ENCODE measurements around the gene RPL3. TPM values are rescaled to one million over a fixed set of nuclear protein-coding genes. Genes with fewer than 3 reads are reported as not detected.
"Not testable (repeated sequence)": the region's sequence is repeated elsewhere in the genome, so short reads cannot be mapped to it uniquely, and the experiment has no call there.

RPL3 gene
- total RNA-seq, 1 donor from 2014 or later, result 1,634 TPM

GRCh38 chr22:39344046-39344390, 24.6 kb upstream of the RPL3 start:
- TF ChIP-seq CTCF (conservative IDR thresholded peaks at IDR 0.05; ENCODE audit: low read depth, low read length), result no peak
- H3K4me3 ChIP-seq (ENCODE audit: low read depth, low read length), result no peak overlapping the region
- no peak for DNase-seq (ENCODE audit: low read depth)

GRCh38 chr22:39343259-39344045, 24.0 kb upstream of the RPL3 start:
- peak; percentile 91 for TF ChIP-seq CTCF (conservative IDR thresholded peaks at IDR 0.05; ENCODE audit: low read depth, low read length)
- H3K4me3 ChIP-seq (ENCODE audit: low read depth, low read length), result no peak overlapping the region
- DNase-seq (ENCODE audit: low read depth), result no peak

GRCh38 chr22:39341179-39341578, 21.8 kb upstream of the RPL3 start:
- no peak for DNase-seq (ENCODE audit: low read depth)
- no peak for TF ChIP-seq CTCF (conservative IDR thresholded peaks at IDR 0.05; ENCODE audit: low read depth, low read length)

GRCh38 chr22:39339775-39340174, 20.4 kb upstream of the RPL3 start:
- not testable (repeated sequence) for DNase-seq (ENCODE audit: low read depth); H3K4me3 ChIP-seq (ENCODE audit: low read depth, low read length)

More at GRCh38 chr22:39341179-39341578, 21.8 kb upstream of the RPL3 start:
- H3K4me3 ChIP-seq (ENCODE audit: low read depth, low read length), result no peak overlapping the region

GRCh38 chr22:39336411-39336810, 17.0 kb upstream of the RPL3 start:
- no peak for DNase-seq (ENCODE audit: low read depth)
- no peak for TF ChIP-seq CTCF (conservative IDR thresholded peaks at IDR 0.05; ENCODE audit: low read depth, low read length)
- H3K4me3 ChIP-seq (ENCODE audit: low read depth, low read length), result no peak overlapping the region

GRCh38 chr22:39332441-39333064, 13.1 kb upstream of the RPL3 start:
- no peak for DNase-seq (ENCODE audit: low read depth)
- H3K4me3 ChIP-seq (ENCODE audit: low read depth, low read length), result no peak overlapping the region
- TF ChIP-seq CTCF (conservative IDR thresholded peaks at IDR 0.05; ENCODE audit: low read depth, low read length), result no peak

GRCh38 chr22:39330553-39330952, 11.1 kb upstream of the RPL3 start:
- not testable (repeated sequence) for H3K4me3 ChIP-seq (ENCODE audit: low read depth, low read length); DNase-seq (ENCODE audit: low read depth)

Measured in epithelial cell of proximal tubule (primary cell).